DOHH2 (cell line): ENCODE data around the gene ZNF892.
A peak's percentile ranks its signal among the peaks of the same experiment; 100 is the strongest.

Source experiments
- EZH2phosphoT487 ChIP-seq: fragments of 200-600 bp; sonication (generic); IDR thresholded peaks from 2 replicates; pipeline ENCODE4 v1.6.1; 2017; ENCODE audit warnings: borderline replicate concordance, mild to moderate bottlenecking, antibody characterized with exemption, low read length, moderate library complexity, mixed read lengths
- TF ChIP-seq, protein P1 (sequence below): fragments of 200-600 bp; sonication (generic); IDR thresholded peaks from one replicate; pipeline ENCODE4 v1.5.1; 2014; ENCODE audit warnings: antibody characterized with exemption, mild to moderate bottlenecking, low read depth, low read length; ENCODE audit not compliant: poor library complexity, severe bottlenecking

DNA sequence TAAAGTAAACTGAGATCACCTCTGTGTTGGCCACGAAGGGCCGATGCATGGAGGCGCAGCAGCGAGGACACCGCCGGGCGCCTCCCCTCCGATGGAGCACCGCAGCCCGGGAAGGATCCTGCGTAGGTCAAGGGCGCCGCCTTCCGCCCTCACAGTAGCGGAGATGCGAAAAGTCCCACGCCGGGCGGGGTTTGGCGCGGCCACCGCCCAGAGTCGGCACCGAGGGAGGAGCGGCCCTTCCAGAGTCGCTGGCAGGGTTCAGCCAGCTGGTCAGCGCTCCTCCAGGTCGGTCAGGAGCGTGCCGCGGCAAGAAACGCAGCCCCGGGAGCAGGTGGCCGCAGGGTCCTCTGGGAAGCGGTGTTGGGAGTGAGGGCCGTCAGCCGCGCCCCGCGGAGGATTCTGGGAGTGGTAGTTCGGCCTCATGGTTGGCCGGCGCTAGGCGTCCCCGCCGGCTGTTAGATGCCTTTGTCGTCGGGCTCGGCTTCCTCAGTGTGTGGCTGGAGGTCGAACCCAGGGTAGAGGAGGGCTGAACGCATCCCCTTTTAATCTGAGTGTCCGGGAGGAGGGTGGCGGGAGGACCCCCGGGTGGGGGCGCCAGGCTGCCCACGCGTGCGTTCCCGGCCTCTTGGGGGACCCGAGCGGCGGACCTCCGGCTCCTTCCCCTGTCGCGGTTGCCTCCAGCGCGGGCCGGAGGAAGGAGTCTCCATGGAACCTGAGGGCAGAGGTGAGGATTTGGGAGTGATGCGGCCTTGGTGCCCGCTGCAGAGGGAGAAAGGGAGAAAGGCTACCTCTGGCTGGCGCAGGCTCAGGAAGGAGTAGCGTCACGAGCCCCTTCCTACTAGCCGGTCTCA lies at the start of gene ZNF892:
- TF ChIP-seq, protein P1, sequence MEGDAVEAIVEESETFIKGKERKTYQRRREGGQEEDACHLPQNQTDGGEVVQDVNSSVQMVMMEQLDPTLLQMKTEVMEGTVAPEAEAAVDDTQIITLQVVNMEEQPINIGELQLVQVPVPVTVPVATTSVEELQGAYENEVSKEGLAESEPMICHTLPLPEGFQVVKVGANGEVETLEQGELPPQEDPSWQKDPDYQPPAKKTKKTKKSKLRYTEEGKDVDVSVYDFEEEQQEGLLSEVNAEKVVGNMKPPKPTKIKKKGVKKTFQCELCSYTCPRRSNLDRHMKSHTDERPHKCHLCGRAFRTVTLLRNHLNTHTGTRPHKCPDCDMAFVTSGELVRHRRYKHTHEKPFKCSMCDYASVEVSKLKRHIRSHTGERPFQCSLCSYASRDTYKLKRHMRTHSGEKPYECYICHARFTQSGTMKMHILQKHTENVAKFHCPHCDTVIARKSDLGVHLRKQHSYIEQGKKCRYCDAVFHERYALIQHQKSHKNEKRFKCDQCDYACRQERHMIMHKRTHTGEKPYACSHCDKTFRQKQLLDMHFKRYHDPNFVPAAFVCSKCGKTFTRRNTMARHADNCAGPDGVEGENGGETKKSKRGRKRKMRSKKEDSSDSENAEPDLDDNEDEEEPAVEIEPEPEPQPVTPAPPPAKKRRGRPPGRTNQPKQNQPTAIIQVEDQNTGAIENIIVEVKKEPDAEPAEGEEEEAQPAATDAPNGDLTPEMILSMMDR, result peak; percentile 52
- no peak for TF ChIP-seq EZH2phosphoT487
